ENCODE results near the gene PLIN3.

The PLIN3 gene

DNA sequence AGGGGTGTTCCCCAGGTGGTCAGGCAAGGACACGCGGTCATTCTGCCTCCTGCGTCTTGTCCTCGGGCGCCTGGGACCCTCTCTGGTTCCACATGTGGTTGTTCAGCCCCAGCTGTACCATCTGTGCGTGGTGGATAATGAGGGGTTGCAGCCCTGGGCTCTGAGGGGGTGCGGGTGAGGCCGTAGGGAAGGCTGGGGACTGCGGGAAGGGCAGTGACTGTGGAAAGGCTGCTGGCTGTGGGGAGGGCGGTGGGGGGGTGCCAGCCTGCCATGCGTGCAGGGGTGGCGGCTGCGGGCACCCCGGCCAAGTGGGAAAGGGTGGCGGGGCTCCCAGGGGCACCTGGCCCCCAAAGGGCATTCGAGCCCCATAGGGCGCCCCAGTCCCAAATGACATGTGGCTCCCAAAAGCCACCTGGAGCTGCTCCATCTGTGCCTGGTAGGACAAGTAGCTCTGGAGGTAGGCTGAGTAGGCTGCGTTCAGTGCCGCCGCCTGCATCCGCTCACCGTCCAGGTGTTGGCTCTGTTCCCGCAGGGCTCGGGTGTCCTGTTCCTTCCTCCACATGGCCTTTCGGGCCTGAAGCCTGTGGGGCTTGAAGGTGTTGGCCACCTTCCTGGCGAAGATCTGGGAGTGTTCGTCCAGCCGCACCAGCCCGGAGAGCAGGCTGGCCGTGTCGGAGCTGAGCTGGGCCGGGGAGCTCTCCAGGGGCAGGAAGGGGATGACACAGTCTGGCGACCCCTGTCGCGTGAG, 51.1 kb downstream of the PLIN3 start:
- DNase-seq (ENCODE audit: low spot score) = peak; percentile 38

DNA sequence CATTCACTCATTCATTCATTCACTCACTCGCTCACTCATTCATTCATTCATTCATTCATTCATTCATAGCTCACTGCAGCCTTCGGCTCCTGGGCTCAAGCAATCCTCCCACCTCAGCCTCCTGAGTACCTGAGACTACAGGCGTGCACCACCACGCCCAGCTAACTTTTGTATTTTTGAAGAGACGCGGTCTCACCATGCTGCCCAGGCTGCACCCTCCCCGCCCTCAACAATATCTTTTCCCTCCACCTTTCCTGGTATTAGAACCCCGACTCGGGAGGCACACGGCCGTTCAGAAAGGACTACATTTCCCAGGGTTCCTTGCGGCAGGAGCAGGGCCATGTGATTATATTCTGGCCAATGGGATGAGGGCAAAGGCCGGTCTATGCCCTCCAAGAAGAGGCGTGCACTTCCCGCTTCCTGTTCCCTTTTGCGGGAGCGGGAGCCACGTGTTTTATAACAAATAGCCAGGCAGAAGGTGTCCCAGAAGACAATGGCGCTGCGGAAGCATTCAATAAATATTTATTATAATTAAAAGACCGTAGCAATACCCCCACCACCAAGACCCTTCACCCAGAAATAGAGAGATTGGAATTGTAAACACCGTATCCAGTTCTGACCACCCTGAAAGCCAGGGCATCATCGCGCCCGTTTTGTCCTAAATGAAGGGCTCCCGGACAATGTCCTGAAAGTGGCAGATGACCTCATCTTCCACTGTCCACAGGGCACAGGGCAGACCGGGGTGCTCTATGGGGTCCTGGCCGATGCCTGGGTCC, 51.9 kb downstream of the PLIN3 start:
- DNase-seq (ENCODE audit: low spot score) = peak; percentile 94
- TF ChIP-seq, protein P1, sequence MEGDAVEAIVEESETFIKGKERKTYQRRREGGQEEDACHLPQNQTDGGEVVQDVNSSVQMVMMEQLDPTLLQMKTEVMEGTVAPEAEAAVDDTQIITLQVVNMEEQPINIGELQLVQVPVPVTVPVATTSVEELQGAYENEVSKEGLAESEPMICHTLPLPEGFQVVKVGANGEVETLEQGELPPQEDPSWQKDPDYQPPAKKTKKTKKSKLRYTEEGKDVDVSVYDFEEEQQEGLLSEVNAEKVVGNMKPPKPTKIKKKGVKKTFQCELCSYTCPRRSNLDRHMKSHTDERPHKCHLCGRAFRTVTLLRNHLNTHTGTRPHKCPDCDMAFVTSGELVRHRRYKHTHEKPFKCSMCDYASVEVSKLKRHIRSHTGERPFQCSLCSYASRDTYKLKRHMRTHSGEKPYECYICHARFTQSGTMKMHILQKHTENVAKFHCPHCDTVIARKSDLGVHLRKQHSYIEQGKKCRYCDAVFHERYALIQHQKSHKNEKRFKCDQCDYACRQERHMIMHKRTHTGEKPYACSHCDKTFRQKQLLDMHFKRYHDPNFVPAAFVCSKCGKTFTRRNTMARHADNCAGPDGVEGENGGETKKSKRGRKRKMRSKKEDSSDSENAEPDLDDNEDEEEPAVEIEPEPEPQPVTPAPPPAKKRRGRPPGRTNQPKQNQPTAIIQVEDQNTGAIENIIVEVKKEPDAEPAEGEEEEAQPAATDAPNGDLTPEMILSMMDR (IDR thresholded peaks at IDR 0.05; ENCODE audit: extremely low read depth, insufficient read depth, missing control alignments) = no peak
- in situ Hi-C loops (cut with MboI; ENCODE audit: low pct_unique_long_range_greater_than_20kb, low sequenced_read_pairs, unreplicated experiment) = loop anchor here (10.0 kb wide), 2 partner anchors 99 to 219 kb away; no protein-coding TSS in a partner anchor

More for the DNA sequence above, 51.1 kb downstream of the PLIN3 start:
- TF ChIP-seq, protein P1 (IDR thresholded peaks at IDR 0.05; ENCODE audit: extremely low read depth, insufficient read depth, missing control alignments) = no peak
- in situ Hi-C loops (cut with MboI; ENCODE audit: low pct_unique_long_range_greater_than_20kb, low sequenced_read_pairs, unreplicated experiment) = loop anchor here (10.0 kb wide), 2 partner anchors 98 to 218 kb away; no protein-coding TSS in a partner anchor

DNA sequence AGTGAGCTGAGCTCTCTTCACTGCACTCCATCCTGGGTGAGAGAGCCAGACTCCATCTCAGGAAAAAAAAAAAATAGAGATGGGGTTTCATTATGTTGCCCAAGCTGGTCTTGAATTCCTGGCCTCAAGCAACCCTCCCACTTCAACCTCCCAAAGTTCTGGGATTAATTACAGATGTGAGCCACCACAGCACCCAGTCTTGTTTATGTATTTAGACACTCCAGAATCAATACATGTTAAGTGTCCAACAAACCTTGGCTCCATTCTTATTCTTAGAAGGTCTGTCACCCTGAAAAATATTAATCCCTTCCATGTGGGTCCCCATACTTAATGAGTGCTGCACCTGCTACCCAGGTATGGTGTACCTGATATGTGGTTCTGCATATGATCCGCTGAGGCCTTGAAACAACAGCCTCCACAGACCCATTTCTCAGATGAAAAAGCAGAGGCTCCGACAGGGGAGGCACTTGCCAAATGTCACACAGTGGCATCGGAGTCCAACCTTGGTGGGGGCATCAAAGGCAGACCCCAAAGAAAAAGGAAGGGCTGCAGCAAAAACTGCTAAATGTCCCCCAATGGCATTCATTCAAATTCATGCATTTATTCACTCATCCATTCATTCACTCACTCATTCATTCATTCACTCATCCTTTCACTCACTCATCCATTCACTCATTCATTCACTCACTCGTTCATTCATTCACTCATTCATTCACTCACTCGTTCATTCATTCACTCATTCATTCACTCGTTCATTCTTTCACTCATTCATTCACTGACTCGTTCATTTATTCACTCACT, 52.6 kb downstream of the PLIN3 start:
- DNase-seq (ENCODE audit: low spot score) = no peak
- in situ Hi-C loops (cut with MboI; ENCODE audit: low pct_unique_long_range_greater_than_20kb, low sequenced_read_pairs, unreplicated experiment) = loop anchor here (10.0 kb wide), 2 partner anchors 100 to 220 kb away; no protein-coding TSS in a partner anchor
- TF ChIP-seq, protein P1 (IDR thresholded peaks at IDR 0.05; ENCODE audit: extremely low read depth, insufficient read depth, missing control alignments) = no peak

DNA sequence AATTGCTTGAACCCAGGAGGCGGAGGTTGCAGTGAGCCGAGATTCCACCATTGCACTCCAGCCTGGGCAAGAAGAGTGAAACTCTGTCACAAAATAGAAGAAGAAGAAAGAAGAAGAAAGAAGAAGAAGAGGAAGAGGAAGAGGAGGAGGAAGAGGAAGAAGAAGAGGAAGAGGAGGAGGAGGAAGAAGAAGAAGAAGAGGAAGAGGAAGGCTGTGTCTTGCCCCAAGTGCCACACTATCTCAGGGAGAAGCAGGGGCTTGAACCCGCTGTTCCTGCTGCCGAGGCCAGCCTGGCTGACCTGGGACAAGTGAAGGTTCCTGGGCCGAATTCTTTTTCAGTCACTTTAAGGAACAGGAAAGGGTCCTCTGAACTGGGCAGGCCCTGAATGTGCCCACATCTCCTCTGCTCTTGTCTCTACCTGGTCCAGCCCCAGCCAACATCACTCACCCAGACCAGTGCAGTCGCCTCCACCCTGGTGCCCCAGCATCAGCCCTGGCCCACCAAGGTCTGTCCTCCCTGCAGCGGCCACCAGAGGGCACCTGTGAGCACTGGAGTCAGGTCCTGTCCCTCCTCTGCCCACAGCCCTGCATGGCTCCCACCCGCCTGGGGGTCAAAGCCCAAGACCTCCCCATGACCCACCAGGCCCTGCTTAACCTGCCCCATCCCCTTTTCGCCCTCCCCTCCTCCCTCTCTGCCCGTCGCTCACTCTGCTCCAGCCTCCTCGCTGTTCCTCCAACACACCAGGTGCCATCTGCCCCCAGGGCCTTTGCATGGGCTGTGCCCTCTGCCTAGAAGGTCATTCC, 55.9 kb downstream of the PLIN3 start:
- in situ Hi-C loops (cut with MboI; ENCODE audit: low pct_unique_long_range_greater_than_20kb, low sequenced_read_pairs, unreplicated experiment) = loop anchor here (10.0 kb wide), 2 partner anchors 103 to 223 kb away; no protein-coding TSS in a partner anchor
- peak; percentile 84 for DNase-seq (ENCODE audit: low spot score)
- TF ChIP-seq, protein P1 (IDR thresholded peaks at IDR 0.05; ENCODE audit: extremely low read depth, insufficient read depth, missing control alignments) = peak; percentile 92

DNA sequence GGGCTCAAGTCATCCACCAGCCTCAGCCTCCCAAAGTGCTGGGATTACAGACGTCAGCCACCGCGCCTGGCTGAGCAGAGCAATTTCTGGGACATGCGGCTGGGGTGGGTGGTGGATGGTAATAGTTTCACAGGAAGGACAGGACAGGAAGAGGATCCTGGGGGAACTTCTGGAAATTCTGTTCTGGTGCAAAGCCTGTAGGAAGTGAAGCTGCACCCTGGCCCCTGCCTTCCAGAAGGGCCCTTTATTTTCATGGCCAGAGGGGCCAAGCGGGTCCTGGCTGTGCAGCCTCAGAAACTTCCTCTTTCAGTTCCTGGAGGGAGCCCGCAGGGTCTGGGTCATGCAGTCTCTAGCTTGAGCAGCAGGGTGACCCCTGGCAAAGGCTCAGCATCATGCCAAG, 60.3 kb downstream of the PLIN3 start:
- no peak for DNase-seq (ENCODE audit: low spot score)
- in situ Hi-C loops (cut with MboI; ENCODE audit: low pct_unique_long_range_greater_than_20kb, low sequenced_read_pairs, unreplicated experiment) = no loop called here
- TF ChIP-seq, protein P1 (IDR thresholded peaks at IDR 0.05; ENCODE audit: extremely low read depth, insufficient read depth, missing control alignments) = no peak
